BE2C (cell line): ENCODE measurements around the gene GLIS1.

ENCODE experiments used
- DNase-seq: peaks from one replicate; pipeline ENCODE4 v3.0.0-alpha.2; 2020
- H3K27me3 ChIP-seq: fragments of 250-450 bp; sonication (Bioruptor Pico); 2 replicates; pipeline ENCODE4 v1.5.1; 2020; ENCODE audit warnings: mild to moderate bottlenecking
- H3K36me3 ChIP-seq: fragments of 250-450 bp; sonication (Bioruptor Pico); 2 replicates; pipeline ENCODE4 v1.5.1; 2020; ENCODE audit warnings: mild to moderate bottlenecking
- H3K4me1 ChIP-seq: fragments of 250-450 bp; sonication (Bioruptor Pico); 2 replicates; pipeline ENCODE4 v1.5.1; 2020
- H3K4me3 ChIP-seq: 2 replicates; pipeline ENCODE4 v1.5.1; 2011; ENCODE audit warnings: low read depth, low read length
- H3K9me3 ChIP-seq: fragments of 250-450 bp; sonication (Bioruptor Pico); 2 replicates; pipeline ENCODE4 v1.5.1; 2020
- CTCF ChIP-seq: IDR thresholded peaks from 2 replicates; pipeline ENCODE4 v1.5.1; 2012; ENCODE audit warnings: mild to moderate bottlenecking, low read depth, low read length

The GLIS1 gene

DNA sequence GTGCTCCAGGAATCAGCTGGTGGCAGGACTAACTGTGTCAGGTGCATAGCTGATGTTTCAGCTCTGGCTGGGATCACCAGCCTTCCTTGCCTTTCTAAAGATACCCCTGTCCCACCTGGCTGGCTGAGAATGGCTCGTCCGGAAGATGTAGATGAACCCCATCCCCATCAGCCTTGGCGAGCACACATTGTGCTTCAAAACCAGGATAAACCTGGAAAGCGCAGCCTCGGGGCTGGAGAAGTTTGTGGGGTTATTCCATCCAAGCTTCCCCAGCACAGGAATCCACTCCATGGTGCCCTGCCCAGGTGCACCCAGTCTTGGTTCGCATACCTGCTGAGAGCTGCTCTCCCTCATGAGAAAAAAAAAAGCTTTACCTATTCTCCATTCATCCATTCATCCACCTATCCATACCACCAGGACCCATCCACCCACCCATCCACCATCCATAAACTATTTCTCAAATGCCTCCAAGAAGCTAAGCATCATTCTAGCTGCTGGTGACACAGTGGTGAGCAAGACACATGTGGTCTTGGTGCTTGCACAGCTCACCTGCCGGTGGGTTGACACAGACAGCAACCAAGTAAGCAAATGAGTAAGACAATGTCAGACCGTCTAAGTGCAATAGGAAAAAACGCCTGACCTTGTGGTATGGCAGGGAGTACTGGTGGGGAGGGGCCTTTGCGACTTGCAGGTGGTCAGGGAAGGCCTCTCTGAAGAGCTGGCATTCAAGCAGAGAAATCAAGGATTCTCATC, 185.8 kb downstream of the GLIS1 start:
- no peaks in the 10 kb centered on the region for H3K9me3 ChIP-seq
- no peak overlapping the region for H3K4me3 ChIP-seq
- H3K36me3 ChIP-seq: no peaks in the 10 kb centered on the region
- peak; percentile 2 for DNase-seq
- H3K4me1 ChIP-seq: no peaks in the 10 kb centered on the region
- TF ChIP-seq CTCF: no peak
- H3K27me3 ChIP-seq: no peaks in the 10 kb centered on the region

GRCh38 chr1:53552146-53552861, 186.7 kb downstream of the GLIS1 start:
- no peak overlapping the region for H3K4me3 ChIP-seq

GRCh38 chr1:53551428-53551995, 187.5 kb downstream of the GLIS1 start:
- Histone ChIP-seq H3K4me3 (no peak overlapping the region), H3K4me1 (no peaks in the 10 kb centered on the region), H3K27me3 (no peaks in the 10 kb centered on the region), H3K36me3 (no peaks in the 10 kb centered on the region), H3K9me3 (no peaks in the 10 kb centered on the region)
- TF ChIP-seq CTCF: no peak
- peak; percentile 0 for DNase-seq

More at GRCh38 chr1:53552146-53552861, 186.7 kb downstream of the GLIS1 start:
- Histone ChIP-seq H3K36me3 (no peaks in the 10 kb centered on the region), H3K27me3 (no peaks in the 10 kb centered on the region), H3K9me3 (no peaks in the 10 kb centered on the region), H3K4me1 (no peaks in the 10 kb centered on the region)
- no peak for TF ChIP-seq CTCF
- peak; percentile 4 for DNase-seq

DNA sequence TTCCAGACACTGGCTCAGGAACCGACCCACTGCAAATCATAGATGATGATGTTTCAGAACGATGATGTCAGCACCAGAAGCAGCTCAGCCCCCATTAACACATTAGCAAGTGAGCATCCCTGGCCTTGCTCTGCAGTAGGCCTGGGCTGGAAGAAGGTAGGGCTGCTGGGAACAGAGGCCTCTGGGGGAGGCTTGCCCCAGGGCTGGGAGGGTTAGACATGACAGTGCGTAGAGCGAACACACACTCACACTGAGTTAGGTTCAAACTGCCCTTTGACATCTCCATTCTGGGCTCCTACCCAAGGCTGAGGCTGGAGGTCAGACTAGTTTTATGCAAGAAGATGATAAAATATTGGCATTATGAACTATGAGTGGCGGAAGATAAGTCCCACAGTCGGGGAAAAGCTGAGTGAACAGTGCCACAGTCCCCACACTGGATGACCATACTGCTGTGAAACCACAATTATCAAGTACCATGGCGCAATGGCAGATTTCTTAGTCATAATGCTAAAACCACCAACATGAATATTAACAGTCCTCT, 188.7 kb downstream of the GLIS1 start:
- no peaks in the 10 kb centered on the region for H3K27me3 ChIP-seq
- no peak for TF ChIP-seq CTCF
- H3K9me3 ChIP-seq: no peaks in the 10 kb centered on the region
- H3K4me3 ChIP-seq: no peak overlapping the region
- H3K36me3 ChIP-seq: no peaks in the 10 kb centered on the region
- peak; percentile 4 for DNase-seq
- no peaks in the 10 kb centered on the region for H3K4me1 ChIP-seq

- no peak for DNase-seq
- no peaks in the 10 kb centered on the region for H3K27me3 ChIP-seq
- no peaks in the 10 kb centered on the region for H3K4me1 ChIP-seq
- H3K4me3 ChIP-seq: no peak overlapping the region
- H3K9me3 ChIP-seq: no peaks in the 10 kb centered on the region
- no peaks in the 10 kb centered on the region for H3K36me3 ChIP-seq
- TF ChIP-seq CTCF: no peak
Measured at GRCh38 chr1:53549781-53550180, 189.2 kb downstream of the GLIS1 start.

DNA sequence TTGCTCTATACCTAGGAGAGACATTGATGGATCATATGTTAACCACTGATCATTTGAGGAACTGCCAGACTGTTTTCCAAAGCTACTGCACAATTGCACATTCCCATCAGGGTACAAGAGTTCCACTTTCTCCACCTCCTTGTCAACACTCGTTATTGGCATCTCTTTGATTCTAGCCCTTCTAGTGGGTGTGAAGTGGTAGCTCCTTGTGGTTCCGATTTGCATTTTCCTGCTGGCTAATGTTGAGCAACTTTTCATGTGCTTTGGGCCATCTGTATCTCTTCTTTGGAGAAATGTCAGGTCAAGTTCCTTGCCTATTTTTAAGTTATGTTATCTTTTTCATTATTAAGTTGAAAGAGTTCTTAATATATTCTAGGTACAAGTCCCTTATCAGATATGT, 189.7 kb downstream of the GLIS1 start:
- Histone ChIP-seq H3K4me1 (no peaks in the 10 kb centered on the region), H3K4me3 (no peak overlapping the region), H3K27me3 (no peaks in the 10 kb centered on the region), H3K9me3 (no peaks in the 10 kb centered on the region), H3K36me3 (no peaks in the 10 kb centered on the region)
- no peak for DNase-seq
- TF ChIP-seq CTCF: no peak
